ENCODE data around the gene DYNLT4. TPM values are rescaled to one million over a fixed set of nuclear protein-coding genes. Genes with fewer than 3 reads are reported as not detected.

Gene DYNLT4
- total RNA-seq, 1 experiment from 2014 or later: 4.3 TPM

GRCh38 chr1:44853201-44853600 lies 46.0 kb upstream of the DYNLT4 start:
- Histone ChIP-seq H3K9me3 (ENCODE audit: insufficient read depth, low read depth) (no peaks in the 10 kb centered on the region), H2AFZ (no peak overlapping the region), H3F3A (ENCODE audit: insufficient read depth, low read depth) (no peaks in the 10 kb centered on the region), H3K4me3 (no peak overlapping the region), H3K4me1 (replicated peaks; ENCODE audit: insufficient read depth) (no peaks in the 10 kb centered on the region), H3K36me3 (ENCODE audit: low read depth) (no peaks in the 10 kb centered on the region), H3K9me2 (ENCODE audit: insufficient read depth) (no peaks in the 10 kb centered on the region), H3K27ac (no peak overlapping the region), H3K27me3 (ENCODE audit: insufficient read depth, low read depth) (no peaks in the 10 kb centered on the region), H3K4me2 (no peak overlapping the region), H4K20me1 (ENCODE audit: insufficient read depth) (no peaks in the 10 kb centered on the region), H3K79me2 (ENCODE audit: low read depth) (no peaks in the 10 kb centered on the region)
- BruUV-seq (replicated peaks): no TSS peak
- intact Hi-C loops (cut with micrococcal nuclease; ENCODE audit: unreplicated experiment): no loop called here
- POLR2A ChIA-PET (ENCODE audit: unreplicated experiment): interaction anchor here (0.6 kb wide), 1 partner anchor 74 kb away, joined by 3 read pairs; no protein-coding TSS in a partner anchor
- no peak for DNase-seq
- CTCF ChIA-PET: no interaction called here
- no peak for TF ChIP-seq EZH2 (IDR thresholded peaks at IDR 0.05; ENCODE audit: low read depth)
- TF ChIP-seq CTCF (conservative IDR thresholded peaks at IDR 0.05): no peak

- Histone ChIP-seq H3K4me3 (no peak overlapping the region), H3K79me2 (ENCODE audit: low read depth) (no peaks in the 10 kb centered on the region), H4K20me1 (ENCODE audit: insufficient read depth) (no peaks in the 10 kb centered on the region), H3K27me3 (ENCODE audit: insufficient read depth, low read depth) (no peaks in the 10 kb centered on the region), H3K4me1 (replicated peaks; ENCODE audit: insufficient read depth) (no peaks in the 10 kb centered on the region), H3K4me2 (no peak overlapping the region), H3K9me2 (ENCODE audit: insufficient read depth) (no peaks in the 10 kb centered on the region), H3K36me3 (ENCODE audit: low read depth) (no peaks in the 10 kb centered on the region), H3K9me3 (ENCODE audit: insufficient read depth, low read depth) (no peaks in the 10 kb centered on the region), H3F3A (ENCODE audit: insufficient read depth, low read depth) (no peaks in the 10 kb centered on the region), H3K27ac (no peak overlapping the region), H2AFZ (no peak overlapping the region)
- ChIA-PET POLR2A (ENCODE audit: unreplicated experiment) (interaction anchor here (0.6 kb wide), 1 partner anchor 161 kb away, joined by 7 read pairs; the partner anchor contains the start of gene UROD), CTCF (no interaction called here)
- no peak for DNase-seq
- TF ChIP-seq EZH2 (IDR thresholded peaks at IDR 0.05; ENCODE audit: low read depth) (no peak), CTCF (conservative IDR thresholded peaks at IDR 0.05) (no peak)
- intact Hi-C loops (cut with micrococcal nuclease; ENCODE audit: unreplicated experiment): no loop called here
- BruUV-seq (replicated peaks): no TSS peak
Measured at GRCh38 chr1:44851308-44851707, 44.2 kb upstream of the DYNLT4 start.

- Histone ChIP-seq H2AFZ (no peak overlapping the region), H4K20me1 (ENCODE audit: insufficient read depth) (no peaks in the 10 kb centered on the region), H3K9me3 (ENCODE audit: insufficient read depth, low read depth) (no peaks in the 10 kb centered on the region), H3K27ac (no peak overlapping the region), H3K27me3 (ENCODE audit: insufficient read depth, low read depth) (no peaks in the 10 kb centered on the region), H3F3A (ENCODE audit: insufficient read depth, low read depth) (no peaks in the 10 kb centered on the region), H3K4me2 (no peak overlapping the region), H3K9me2 (ENCODE audit: insufficient read depth) (no peaks in the 10 kb centered on the region), H3K36me3 (ENCODE audit: low read depth) (no peaks in the 10 kb centered on the region), H3K4me3 (no peak overlapping the region), H3K79me2 (ENCODE audit: low read depth) (no peaks in the 10 kb centered on the region), H3K4me1 (replicated peaks; ENCODE audit: insufficient read depth) (no peaks in the 10 kb centered on the region)
- no peak for DNase-seq
- intact Hi-C loops (cut with micrococcal nuclease; ENCODE audit: unreplicated experiment): no loop called here
- ChIA-PET POLR2A (ENCODE audit: unreplicated experiment) (no interaction called here), CTCF (no interaction called here)
- TF ChIP-seq CTCF (conservative IDR thresholded peaks at IDR 0.05) (no peak), EZH2 (IDR thresholded peaks at IDR 0.05; ENCODE audit: low read depth) (no peak)
- no TSS peak for BruUV-seq (replicated peaks)
Measured at GRCh38 chr1:44849575-44850132, 42.5 kb upstream of the DYNLT4 start.

Data from PC-9 (cell line).